ENCODE results near the gene ACVR2A.

DNA sequence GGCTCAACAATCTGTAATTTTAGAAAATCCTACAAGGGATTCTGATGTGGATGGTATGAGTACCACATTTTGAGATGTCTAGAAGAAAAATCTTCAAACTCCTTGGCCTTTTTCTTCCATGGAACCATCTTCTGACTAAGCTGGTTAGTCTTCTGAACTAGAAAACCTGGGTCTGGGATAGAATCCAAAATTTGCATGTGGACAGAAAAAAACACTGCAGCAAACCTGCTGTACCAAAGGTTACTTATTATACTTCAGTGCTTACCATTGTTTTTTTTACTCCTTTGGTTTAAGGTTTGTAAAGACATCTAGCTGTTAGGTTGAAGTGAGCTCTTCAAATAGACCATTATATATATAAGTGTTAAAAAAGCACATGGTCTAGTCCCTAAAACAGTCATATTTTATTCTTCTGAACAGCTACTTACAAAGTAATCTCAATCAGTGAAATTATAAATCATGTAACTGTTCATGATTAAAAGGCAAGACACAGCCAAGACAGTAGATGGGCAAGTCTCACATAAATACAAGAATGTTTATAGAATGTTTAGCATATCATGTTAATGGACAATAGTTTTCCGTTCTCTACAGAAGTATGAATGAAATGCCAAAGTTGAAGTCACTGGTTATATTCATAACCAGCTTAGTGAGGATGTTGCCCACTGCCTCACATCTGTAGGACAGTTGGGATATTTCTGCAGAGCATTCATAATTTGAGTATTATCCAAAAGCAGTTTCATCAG lies 90.2 kb downstream of the ACVR2A start:
- TF ChIP-seq, protein P1, sequence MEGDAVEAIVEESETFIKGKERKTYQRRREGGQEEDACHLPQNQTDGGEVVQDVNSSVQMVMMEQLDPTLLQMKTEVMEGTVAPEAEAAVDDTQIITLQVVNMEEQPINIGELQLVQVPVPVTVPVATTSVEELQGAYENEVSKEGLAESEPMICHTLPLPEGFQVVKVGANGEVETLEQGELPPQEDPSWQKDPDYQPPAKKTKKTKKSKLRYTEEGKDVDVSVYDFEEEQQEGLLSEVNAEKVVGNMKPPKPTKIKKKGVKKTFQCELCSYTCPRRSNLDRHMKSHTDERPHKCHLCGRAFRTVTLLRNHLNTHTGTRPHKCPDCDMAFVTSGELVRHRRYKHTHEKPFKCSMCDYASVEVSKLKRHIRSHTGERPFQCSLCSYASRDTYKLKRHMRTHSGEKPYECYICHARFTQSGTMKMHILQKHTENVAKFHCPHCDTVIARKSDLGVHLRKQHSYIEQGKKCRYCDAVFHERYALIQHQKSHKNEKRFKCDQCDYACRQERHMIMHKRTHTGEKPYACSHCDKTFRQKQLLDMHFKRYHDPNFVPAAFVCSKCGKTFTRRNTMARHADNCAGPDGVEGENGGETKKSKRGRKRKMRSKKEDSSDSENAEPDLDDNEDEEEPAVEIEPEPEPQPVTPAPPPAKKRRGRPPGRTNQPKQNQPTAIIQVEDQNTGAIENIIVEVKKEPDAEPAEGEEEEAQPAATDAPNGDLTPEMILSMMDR (IDR thresholded peaks at IDR 0.05 in 8 of 11, conservative IDR thresholded peaks at IDR 0.05 in 3 of 11) = no peak
- TF ChIP-seq POLR2A (IDR thresholded peaks at IDR 0.05) = no peak
- TF ChIP-seq POLR2AphosphoS5 (IDR thresholded peaks at IDR 0.05) = no peak
